Motor neuron (in vitro differentiated cells): ENCODE data around the gene GABARAPL1. TPM values are rescaled to one million over a fixed set of nuclear protein-coding genes. Genes with fewer than 3 reads are reported as not detected.
"Not testable (repeated sequence)": the region's sequence is repeated elsewhere in the genome, so short reads cannot be mapped to it uniquely, and the experiment has no call there.

ENCODE experiments used
- ATAC-seq, 8 experiments: fragments of 200-7000 bp; cut with Tn5 transposase; replicated peaks in 6 of 8; 2 replicates each; pipeline ENCODE4 v1.8.0; 2021; ENCODE audit warnings: mild to moderate bottlenecking in 8 of 8, moderate library complexity in 8 of 8
- H3K27ac ChIP-seq, 2 donors: fragments of 250-450 bp; sonication (Bioruptor Pico); 2 replicates each; pipeline ENCODE4 v1.9.0; 2021; ENCODE audit warnings: antibody characterized with exemption in 2 of 2, mild to moderate bottlenecking in 2 of 2, moderate library complexity in 1 of 2
- H3K4me1 ChIP-seq, 2 donors: fragments of 250-450 bp; sonication (Bioruptor Pico); replicated peaks in 1 of 2; 2 replicates each; pipeline ENCODE4 v1.6.1; 2021; ENCODE audit warnings: antibody characterized with exemption in 2 of 2, mild to moderate bottlenecking in 2 of 2, moderate library complexity in 1 of 2
- H3K4me3 ChIP-seq, 5 donors: fragments of 250-450 bp; sonication (Bioruptor Pico); 2 replicates each; pipeline ENCODE4 v1.9.0; 2021; ENCODE audit warnings: antibody characterized with exemption in 5 of 5, mild to moderate bottlenecking in 5 of 5, moderate library complexity in 4 of 5
- WGBS, 10 experiments: fragments of 450-650 bp; shearing (Covaris generic); methylation state at CpG; one replicate each; pipeline ENCODE4 v1.0.0; 2022; 5-methylcytosine and 5-hydroxymethylcytosine counted together
- in situ Hi-C, 9 experiments: fragments of 400-800 bp; cut with MboI; loops; one replicate each; pipeline ENCODE4 v1.15.0; 2021; ENCODE audit warnings: low sequenced_read_pairs in 9 of 9, low pct_unique_long_range_greater_than_20kb in 2 of 9; ENCODE audit not compliant: unreplicated experiment in 9 of 9
- total RNA-seq, 8 experiments: library from RNA; unstranded; fragments of 300-600 nt; gene quantifications; 2 replicates each; pipeline versions ENCODE4 v1.2.3 to v1.2.4, GENCODE V29; 2022

Gene GABARAPL1
- total RNA-seq, 8 experiments from 2014 or later = 82.0 to 245 (median 106) TPM

GRCh38 chr12:10211101-10211939 is 1.4 kb upstream of the GABARAPL1 start:
- 89 to 100% (median 94%) methylated on average over 1 to 15 of the region's 25 CpGs; no CpG with 5 or more reads in 2 of the 10 experiments for WGBS, 10 experiments
- ATAC-seq = peak in 4 of 8 experiments; percentile 0 to 5 (median 2)

GRCh38 chr12:10211940-10212738 is 538 bp upstream of the GABARAPL1 start:
- ATAC-seq = peak; percentile 75 to 92 (median 92)
- in situ Hi-C loops = no loop called here

More at GRCh38 chr12:10211101-10211939, 1.4 kb upstream of the GABARAPL1 start:
- no peak overlapping the region for H3K4me3 ChIP-seq
- H3K4me1 ChIP-seq = peaks cover 10 to 11% of the 10 kb centered on the region in 2 donors
- in situ Hi-C loops = no loop called here
- H3K27ac ChIP-seq = peak overlapping the region in 1 of 2 donors; percentile 92

GRCh38 chr12:10213168-10214135 is 775 bp downstream of the GABARAPL1 start:
- 0 to 2% (median 0%) methylated on average over 3 to 17 of the region's 47 CpGs; no CpG with 5 or more reads in 3 of the 10 experiments for whole genome bisulfite sequencing, 10 experiments
- in situ Hi-C loops = no loop called here
- Histone ChIP-seq H3K27ac (peak overlapping the region; percentile 92 to 95), H3K4me1 (peaks cover 10 to 11% of the 10 kb centered on the region in 2 donors), H3K4me3 (peak overlapping the region; percentile 64 to 99 (median 72))
- peak; percentile 27 to 45 (median 32) for ATAC-seq

More at GRCh38 chr12:10211940-10212738, 538 bp upstream of the GABARAPL1 start:
- 0 to 100% (median 9%) methylated on average over 1 to 22 of the region's 40 CpGs for WGBS, 10 experiments
- Histone ChIP-seq H3K4me3 (peak overlapping the region; percentile 64 to 99 (median 72)), H3K27ac (peak overlapping the region; percentile 92 to 95), H3K4me1 (peaks cover 10 to 11% of the 10 kb centered on the region in 2 donors)

- peak overlapping the region; percentile 64 to 99 (median 72) for H3K4me3 ChIP-seq
- no peak for ATAC-seq
- no peak overlapping the region for H3K27ac ChIP-seq
- in situ Hi-C loops = no loop called here
- 4 to 58% (median 32%) methylated on average over 2 to 10 of the region's 10 CpGs for WGBS, 10 experiments
- peaks cover 10 to 11% of the 10 kb centered on the region in 2 donors for H3K4me1 ChIP-seq
These were observed 1.6 kb downstream of the GABARAPL1 start for GRCh38 chr12:10214136-10214894.

GRCh38 chr12:10214895-10215267 is 2.2 kb downstream of the GABARAPL1 start:
- in situ Hi-C loops = no loop called here
- ATAC-seq = no peak
- Histone ChIP-seq H3K27ac (no peak overlapping the region), H3K4me3 (peak overlapping the region; percentile 64 to 99 (median 72)), H3K4me1 (peaks cover 10 to 11% of the 10 kb centered on the region in 2 donors)
- WGBS, 10 experiments = 72 to 100% (median 82%) methylated on average over 1 to 3 of the region's 3 CpGs

GRCh38 chr12:10215436-10215835 is 2.8 kb downstream of the GABARAPL1 start:
- Histone ChIP-seq H3K4me3 (peak overlapping the region in 3 of 5 donors; percentile 64 to 87 (median 72)), H3K4me1 (peaks cover 10 to 11% of the 10 kb centered on the region in 2 donors), H3K27ac (no peak overlapping the region)
- 67 to 100% (median 83%) methylated on average over 1 to 2 of the region's 2 CpGs; no CpG with 5 or more reads in 1 of the 10 experiments for WGBS, 10 experiments
- ATAC-seq = no peak
- in situ Hi-C loops = no loop called here

GRCh38 chr12:10215946-10216345 is 3.3 kb downstream of the GABARAPL1 start:
- ATAC-seq, H3K27ac ChIP-seq, in situ Hi-C loops, H3K4me3 ChIP-seq: not testable (repeated sequence)
- H3K4me1 ChIP-seq = peaks cover 10 to 11% of the 10 kb centered on the region in 2 donors
- 81 to 100% (median 93%) methylated on average over 4 to 12 of the region's 13 CpGs; no CpG with 5 or more reads in 1 of the 10 experiments for WGBS, 10 experiments

- no peak for ATAC-seq
- 96 to 100% (median 100%) methylated on average over 1 to 4 of the region's 6 CpGs; no CpG with 5 or more reads in 6 of the 10 experiments for WGBS, 10 experiments
- H3K4me3 ChIP-seq = no peak overlapping the region
- in situ Hi-C loops = no loop called here
- H3K27ac ChIP-seq = no peak overlapping the region
- peaks cover 9 to 10% of the 10 kb centered on the region in 2 donors for H3K4me1 ChIP-seq
These were observed 5.3 kb downstream of the GABARAPL1 start for GRCh38 chr12:10218021-10218420.

- Histone ChIP-seq H3K27ac (no peak overlapping the region), H3K4me3 (no peak overlapping the region), H3K4me1 (peaks cover 0 to 1% of the 10 kb centered on the region in 2 donors)
- peak in 1 of 8 experiments; percentile 9 for ATAC-seq
- in situ Hi-C loops = no loop called here
- WGBS, 10 experiments = 30 to 100% (median 94%) methylated on average over 1 to 8 of the region's 8 CpGs; no CpG with 5 or more reads in 1 of the 10 experiments
These were observed 7.9 kb downstream of the GABARAPL1 start for GRCh38 chr12:10220398-10221077.

- in situ Hi-C loops = no loop called here
These were observed 9.2 kb downstream of the GABARAPL1 start for GRCh38 chr12:10221846-10222245.

GRCh38 chr12:10223208-10223607 is 10.5 kb downstream of the GABARAPL1 start:
- in situ Hi-C loops = no loop called here
- WGBS, 10 experiments = 40 to 100% (median 89%) methylated on average over 1 to 5 of the region's 5 CpGs; no CpG with 5 or more reads in 3 of the 10 experiments
- H3K4me1 ChIP-seq = no peaks in the 10 kb centered on the region
- peak in 1 of 8 experiments; percentile 1 for ATAC-seq
- H3K27ac ChIP-seq = no peak overlapping the region
- no peak overlapping the region for H3K4me3 ChIP-seq

More at GRCh38 chr12:10221846-10222245, 9.2 kb downstream of the GABARAPL1 start:
- no peak for ATAC-seq
- H3K4me3 ChIP-seq = no peak overlapping the region
- 83 to 100% (median 93%) methylated on average over 1 to 4 of the region's 5 CpGs; no CpG with 5 or more reads in 6 of the 10 experiments for whole genome bisulfite sequencing, 10 experiments
- H3K4me1 ChIP-seq = no peaks in the 10 kb centered on the region
- no peak overlapping the region for H3K27ac ChIP-seq
